PC-3 (cell line): ENCODE data around the gene RIMBP2. TPM values are rescaled to one million over a fixed set of nuclear protein-coding genes. Genes with fewer than 3 reads are reported as not detected.
"Not testable (repeated sequence)": the region's sequence is repeated elsewhere in the genome, so short reads cannot be mapped to it uniquely, and the experiment has no call there.

Source experiments
- ATAC-seq: fragments of 200-7000 bp; cut with Tn5 transposase; 2 replicates; pipeline ENCODE4 v1.9.1; 2020; ENCODE audit warnings: mild to moderate bottlenecking, moderate library complexity
- BruUV-seq: library from RNA; stranded (reverse); fragments of 400-500 nt; replicated peaks from 2 replicates; lab custom pipeline; 2021; lab: Mats Ljungman, UMichigan
- CTCF ChIA-PET: fragments of 300-600 bp; sonication (Branson Sonifier 250); formaldehyde crosslinking; loops from one replicate; lab custom pipeline; 2022; ENCODE audit warnings: antibody characterized with exemption; lab: Charles Lee
- POLR2A ChIA-PET: fragments of 300-600 bp; sonication (Branson Sonifier 250); formaldehyde crosslinking; loops from one replicate; lab custom pipeline; 2022; ENCODE audit warnings: antibody characterized with exemption; ENCODE audit not compliant: unreplicated experiment; lab: Charles Lee
- DNase-seq: peaks from one replicate; pipeline ENCODE4 v3.0.0-alpha.2; 2015
- H2AFZ ChIP-seq: fragments of 300-600 bp; sonication (generic); 2 replicates; pipeline ENCODE4 v1.6.0; 2016; ENCODE audit warnings: antibody characterized with exemption, low read length
- H3F3A ChIP-seq: fragments of 300-600 bp; sonication (generic); one replicate; pipeline ENCODE4 v1.6.0; 2017; ENCODE audit warnings: antibody characterized with exemption, low read length, control low read depth, mild to moderate bottlenecking; ENCODE audit not compliant: unreplicated experiment
- H3K27ac ChIP-seq: fragments of 300-600 bp; sonication (generic); 2 replicates; pipeline ENCODE4 v1.5.1; 2016; ENCODE audit warnings: mild to moderate bottlenecking, low read length
- H3K27me3 ChIP-seq: fragments of 300-600 bp; sonication (generic); 2 replicates; pipeline ENCODE4 v1.6.1; 2016; ENCODE audit warnings: low read length, mixed read lengths
- H3K36me3 ChIP-seq: fragments of 300-600 bp; sonication (generic); 2 replicates; pipeline ENCODE4 v1.6.1; 2016; ENCODE audit warnings: low read depth, mixed run types, low read length, mixed read lengths
- H3K4me1 ChIP-seq: fragments of 300-600 bp; sonication (generic); 2 replicates; pipeline ENCODE4 v1.5.1; 2016; ENCODE audit warnings: low read length; ENCODE audit not compliant: insufficient read depth
- H3K4me2 ChIP-seq: fragments of 300-600 bp; sonication (generic); 2 replicates; pipeline ENCODE4 v1.6.0; 2016; ENCODE audit warnings: low read length
- H3K4me3 ChIP-seq: fragments of 300-600 bp; sonication (generic); 2 replicates; pipeline ENCODE4 v1.5.1; 2016; ENCODE audit warnings: mild to moderate bottlenecking, low read length, mixed read lengths
- H3K79me2 ChIP-seq: fragments of 300-600 bp; sonication (generic); 2 replicates; pipeline ENCODE4 v1.6.1; 2017; ENCODE audit warnings: low read length, mixed read lengths
- H3K9ac ChIP-seq: fragments of 300-600 bp; sonication (generic); 2 replicates; pipeline ENCODE4 v1.6.0; 2016; ENCODE audit warnings: mild to moderate bottlenecking, low read length
- H3K9me2 ChIP-seq: fragments of 300-600 bp; sonication (generic); replicated peaks from 2 replicates; pipeline ENCODE4 v1.6.1; 2016; ENCODE audit warnings: mixed run types, low read length, mixed read lengths
- H3K9me3 ChIP-seq: fragments of 300-600 bp; sonication (generic); 2 replicates; pipeline ENCODE4 v1.6.1; 2016; ENCODE audit warnings: low read length, mixed read lengths
- H4K20me1 ChIP-seq: fragments of 300-600 bp; sonication (generic); 2 replicates; pipeline ENCODE4 v1.6.1; 2016; ENCODE audit warnings: low read length, mixed read lengths
- CTCF ChIP-seq: fragments of 300-600 bp; sonication (generic); conservative IDR thresholded peaks from 2 replicates; pipeline ENCODE4 v1.5.1; 2017; ENCODE audit warnings: antibody characterized with exemption, low read depth, mild to moderate bottlenecking, low read length
- EZH2 ChIP-seq: fragments of 300-600 bp; sonication (generic); IDR thresholded peaks from one replicate; pipeline ENCODE4 v1.6.1; 2017; ENCODE audit warnings: antibody characterized with exemption, mild to moderate bottlenecking, low read length; ENCODE audit not compliant: unreplicated experiment
- EZH2phosphoT487 ChIP-seq: fragments of 300-600 bp; sonication (generic); IDR thresholded peaks from 2 replicates; pipeline ENCODE4 v1.6.1; 2018; ENCODE audit warnings: mild to moderate bottlenecking, antibody characterized with exemption, low read length, borderline replicate concordance
- intact Hi-C: fragments of 100-400 bp; cut with micrococcal nuclease; formaldehyde crosslinking; loops from 2 replicates; pipeline ENCODE4 v1.9.0; 2023
- total RNA-seq: library from RNA; depleted of rRNA; stranded (reverse); fragments of >200 nt; gene quantifications from 2 replicates; pipeline ENCODE4 v1.2.3, GENCODE V29; 2014

RIMBP2 gene
- total RNA-seq, 1 experiment from 2014 or later, result not detected

GRCh38 chr12:130742716-130743115, 26.6 kb upstream of the RIMBP2 start:
- H3K4me2 ChIP-seq, result no peak overlapping the region
- no peaks in the 10 kb centered on the region for H3K9me2 ChIP-seq
- no peak overlapping the region for H3K27ac ChIP-seq
- H3F3A ChIP-seq, result no peaks in the 10 kb centered on the region
- no peaks in the 10 kb centered on the region for H4K20me1 ChIP-seq
- CTCF ChIA-PET, result no interaction called here
- TF ChIP-seq EZH2 (no peak), EZH2phosphoT487 (no peak), CTCF (no peak)
- no peak for ATAC-seq
- H3K36me3 ChIP-seq, result no peaks in the 10 kb centered on the region
- no peak for DNase-seq
- H2AFZ ChIP-seq, result no peak overlapping the region
- intact Hi-C loops, result no loop called here
- no peak overlapping the region for H3K4me3 ChIP-seq
- H3K79me2 ChIP-seq, result no peaks in the 10 kb centered on the region
- peaks cover under 1% of the 10 kb centered on the region; the same call in 1 of the 2 replicates for H3K4me1 ChIP-seq
- H3K9ac ChIP-seq, result no peak overlapping the region
- H3K9me3 ChIP-seq, result no peaks in the 10 kb centered on the region
- H3K27me3 ChIP-seq, result peaks cover 73% of the 10 kb centered on the region
- POLR2A ChIA-PET, result no interaction called here
- no TSS peak for BruUV-seq

GRCh38 chr12:130742112-130742511, 26.0 kb upstream of the RIMBP2 start:
- ATAC-seq, result no peak
- no peak overlapping the region for H3K9ac ChIP-seq
- H3K27ac ChIP-seq, result no peak overlapping the region
- peaks cover 79% of the 10 kb centered on the region for H3K27me3 ChIP-seq
- H3K9me2 ChIP-seq, result no peaks in the 10 kb centered on the region
- no TSS peak for BruUV-seq
- no peaks in the 10 kb centered on the region for H3K79me2 ChIP-seq
- no peak overlapping the region for H2AFZ ChIP-seq
- no peaks in the 10 kb centered on the region for H3F3A ChIP-seq
- POLR2A ChIA-PET, result no interaction called here
- H3K9me3 ChIP-seq, result no peaks in the 10 kb centered on the region
- intact Hi-C loops, result no loop called here
- TF ChIP-seq CTCF (no peak), EZH2phosphoT487 (no peak), EZH2 (no peak)
- no peak overlapping the region for H3K4me3 ChIP-seq
- H3K36me3 ChIP-seq, result no peaks in the 10 kb centered on the region
- H4K20me1 ChIP-seq, result no peaks in the 10 kb centered on the region
- CTCF ChIA-PET, result no interaction called here
- H3K4me1 ChIP-seq, result no peaks in the 10 kb centered on the region
- no peak for DNase-seq
- no peak overlapping the region for H3K4me2 ChIP-seq

- H3K27me3 ChIP-seq, result peaks cover 95% of the 10 kb centered on the region
- TF ChIP-seq EZH2phosphoT487 (no peak), EZH2 (no peak), CTCF (no peak)
- no peaks in the 10 kb centered on the region for H3K4me1 ChIP-seq
- H3K79me2 ChIP-seq, result no peaks in the 10 kb centered on the region
- no peak overlapping the region for H3K4me3 ChIP-seq
- no peaks in the 10 kb centered on the region for H3F3A ChIP-seq
- no TSS peak for BruUV-seq
- H3K9me2 ChIP-seq, result no peaks in the 10 kb centered on the region
- no peak overlapping the region for H3K4me2 ChIP-seq
- ChIA-PET POLR2A (no interaction called here), CTCF (no interaction called here)
- H3K9me3 ChIP-seq, result no peaks in the 10 kb centered on the region
- H3K36me3 ChIP-seq, result no peaks in the 10 kb centered on the region
- intact Hi-C loops, result no loop called here
- H3K9ac ChIP-seq, result no peak overlapping the region
- H4K20me1 ChIP-seq, result no peaks in the 10 kb centered on the region
- no peak overlapping the region for H3K27ac ChIP-seq
- H2AFZ ChIP-seq, result no peak overlapping the region
- DNase-seq (no peak), ATAC-seq (no peak)
These were observed 23.5 kb upstream of the RIMBP2 start for GRCh38 chr12:130739571-130739970.

- peaks cover 94% of the 10 kb centered on the region for H3K27me3 ChIP-seq
- H3K9ac ChIP-seq, CTCF ChIA-PET: not testable (repeated sequence)
These were observed 22.3 kb upstream of the RIMBP2 start for GRCh38 chr12:130738403-130738802.

More at GRCh38 chr12:130738403-130738802, 22.3 kb upstream of the RIMBP2 start:
- POLR2A ChIA-PET, H3K9me3 ChIP-seq, H3F3A ChIP-seq, H3K79me2 ChIP-seq, H2AFZ ChIP-seq, H4K20me1 ChIP-seq, H3K27ac ChIP-seq, H3K9me2 ChIP-seq, H3K4me2 ChIP-seq, ATAC-seq, intact Hi-C loops, DNase-seq, H3K4me3 ChIP-seq, H3K36me3 ChIP-seq, H3K4me1 ChIP-seq, BruUV-seq: not testable (repeated sequence)
